ENCODE measurements around the gene SLC35E1. TPM values are rescaled to one million over a fixed set of nuclear protein-coding genes. Genes with fewer than 3 reads are reported as not detected.
"Not testable (repeated sequence)": the region's sequence is repeated elsewhere in the genome, so short reads cannot be mapped to it uniquely, and the experiment has no call there.

The SLC35E1 gene
- total RNA-seq, 1 experiment from 2014 or later: 36.3 TPM

GRCh38 chr19:16509141-16510061 is 62.8 kb downstream of the SLC35E1 start:
- no peaks in the 10 kb centered on the region for H3K27me3 ChIP-seq (replicated peaks; ENCODE audit: insufficient read depth, low read depth, low read length, poor library complexity)
- POLR2A ChIA-PET (ENCODE audit: low non-redundant PET): no interaction called here
- intact Hi-C loops (cut with micrococcal nuclease; ENCODE audit: unreplicated experiment): no loop called here

GRCh38 chr19:16508546-16508945 is 63.7 kb downstream of the SLC35E1 start:
- H3K27me3 ChIP-seq (replicated peaks; ENCODE audit: insufficient read depth, low read depth, low read length, poor library complexity): no peaks in the 10 kb centered on the region
- no peak overlapping the region for H3K27ac ChIP-seq (ENCODE audit: low read depth, low read length, poor library complexity, severe bottlenecking)
- TF ChIP-seq EZH2 (IDR thresholded peaks at IDR 0.05; ENCODE audit: borderline replicate concordance, low read depth, low read length, poor library complexity, severe bottlenecking): no peak
- no peak for TF ChIP-seq CTCF (conservative IDR thresholded peaks at IDR 0.05; ENCODE audit: low read depth, low read length)
- no peaks in the 10 kb centered on the region for H3K4me1 ChIP-seq (ENCODE audit: insufficient read depth, low read length, poor library complexity, severe bottlenecking)
- BruUV-seq (replicated peaks): no TSS peak
- ChIA-PET CTCF (no interaction called here), POLR2A (ENCODE audit: low non-redundant PET) (no interaction called here)
- H3K36me3 ChIP-seq (ENCODE audit: insufficient read depth, low read length, poor library complexity, severe bottlenecking): peaks cover 13% of the 10 kb centered on the region
- no peak for DNase-seq (ENCODE audit: low spot score)
- intact Hi-C loops (cut with micrococcal nuclease; ENCODE audit: unreplicated experiment): no loop called here
- H3K4me3 ChIP-seq (ENCODE audit: low read depth, low read length, poor library complexity, severe bottlenecking): no peak overlapping the region
- no peaks in the 10 kb centered on the region for H3K9me3 ChIP-seq (ENCODE audit: low read depth, low read length, poor library complexity, severe bottlenecking)

More at GRCh38 chr19:16509141-16510061, 62.8 kb downstream of the SLC35E1 start:
- H3K36me3 ChIP-seq (ENCODE audit: insufficient read depth, low read length, poor library complexity, severe bottlenecking): peaks cover 10% of the 10 kb centered on the region
- no peak overlapping the region for H3K4me3 ChIP-seq (ENCODE audit: low read depth, low read length, poor library complexity, severe bottlenecking)
- TF ChIP-seq EZH2 (IDR thresholded peaks at IDR 0.05; ENCODE audit: borderline replicate concordance, low read depth, low read length, poor library complexity, severe bottlenecking) (no peak), CTCF (conservative IDR thresholded peaks at IDR 0.05; ENCODE audit: low read depth, low read length) (no peak)
- DNase-seq (ENCODE audit: low spot score): no peak
- BruUV-seq (replicated peaks): no TSS peak
- no peak overlapping the region for H3K27ac ChIP-seq (ENCODE audit: low read depth, low read length, poor library complexity, severe bottlenecking)
- H3K9me3 ChIP-seq (ENCODE audit: low read depth, low read length, poor library complexity, severe bottlenecking): no peaks in the 10 kb centered on the region
- CTCF ChIA-PET: no interaction called here
- H3K4me1 ChIP-seq (ENCODE audit: insufficient read depth, low read length, poor library complexity, severe bottlenecking): no peaks in the 10 kb centered on the region

DNA sequence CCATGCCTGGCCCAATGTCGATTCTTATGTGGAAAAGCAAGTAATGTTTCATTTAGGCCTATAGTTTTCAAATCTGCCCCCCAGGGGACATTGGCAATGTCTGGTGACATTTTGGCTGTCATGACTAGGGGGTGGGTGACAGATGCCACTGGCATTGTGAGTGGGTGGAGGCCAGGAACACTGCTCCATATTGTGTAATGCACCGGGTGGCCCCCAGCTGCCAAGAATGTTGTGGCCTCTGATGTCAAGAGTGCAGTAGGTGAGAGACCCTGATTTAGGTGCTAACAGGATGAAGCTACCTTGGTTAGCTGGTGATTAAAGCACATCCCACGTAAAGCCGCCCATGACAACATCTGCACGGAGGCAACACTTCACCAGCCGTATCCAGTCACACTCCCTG is 65.3 kb downstream of the SLC35E1 start:
- intact Hi-C loops (cut with micrococcal nuclease; ENCODE audit: unreplicated experiment): no loop called here
- no TSS peak for BruUV-seq (replicated peaks)
- no peak for DNase-seq (ENCODE audit: low spot score)
- Histone ChIP-seq H3K36me3 (ENCODE audit: insufficient read depth, low read length, poor library complexity, severe bottlenecking) (peaks cover 10% of the 10 kb centered on the region), H3K4me3 (ENCODE audit: low read depth, low read length, poor library complexity, severe bottlenecking) (no peak overlapping the region), H3K27me3 (replicated peaks; ENCODE audit: insufficient read depth, low read depth, low read length, poor library complexity) (no peaks in the 10 kb centered on the region), H3K4me1 (ENCODE audit: insufficient read depth, low read length, poor library complexity, severe bottlenecking) (no peaks in the 10 kb centered on the region), H3K9me3 (ENCODE audit: low read depth, low read length, poor library complexity, severe bottlenecking) (no peaks in the 10 kb centered on the region), H3K27ac (ENCODE audit: low read depth, low read length, poor library complexity, severe bottlenecking) (no peak overlapping the region)
- CTCF ChIA-PET: no interaction called here
- no peak for TF ChIP-seq EZH2 (IDR thresholded peaks at IDR 0.05; ENCODE audit: borderline replicate concordance, low read depth, low read length, poor library complexity, severe bottlenecking)
- TF ChIP-seq CTCF (conservative IDR thresholded peaks at IDR 0.05; ENCODE audit: low read depth, low read length): no peak
- POLR2A ChIA-PET (ENCODE audit: low non-redundant PET): no interaction called here

DNA sequence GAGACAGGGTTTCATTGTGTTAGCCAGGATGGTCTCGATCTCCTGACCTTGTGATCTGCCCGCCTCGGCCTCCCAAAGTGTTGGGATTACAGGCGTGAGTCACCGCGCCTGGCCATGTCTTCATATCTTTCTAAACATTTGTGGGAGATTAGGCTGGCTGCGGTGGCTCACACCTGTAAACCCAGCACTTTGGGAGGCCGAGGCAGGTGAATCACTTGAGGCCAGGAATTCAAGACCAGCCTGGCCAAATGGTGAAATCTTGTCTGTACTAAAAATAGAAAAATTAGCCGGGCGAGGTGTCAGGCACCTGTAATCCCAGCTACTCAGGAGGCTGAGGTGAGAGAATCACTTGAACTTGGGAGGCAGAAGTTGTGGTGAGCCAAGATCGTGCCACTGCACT is 66.1 kb downstream of the SLC35E1 start:
- H3K36me3 ChIP-seq (ENCODE audit: insufficient read depth, low read length, poor library complexity, severe bottlenecking): peaks cover 11% of the 10 kb centered on the region

More for the DNA sequence above, 66.1 kb downstream of the SLC35E1 start:
- H3K4me3 ChIP-seq (ENCODE audit: low read depth, low read length, poor library complexity, severe bottlenecking); CTCF ChIA-PET; intact Hi-C loops (cut with micrococcal nuclease; ENCODE audit: unreplicated experiment); POLR2A ChIA-PET (ENCODE audit: low non-redundant PET); H3K9me3 ChIP-seq (ENCODE audit: low read depth, low read length, poor library complexity, severe bottlenecking); H3K4me1 ChIP-seq (ENCODE audit: insufficient read depth, low read length, poor library complexity, severe bottlenecking); BruUV-seq (replicated peaks); H3K27ac ChIP-seq (ENCODE audit: low read depth, low read length, poor library complexity, severe bottlenecking); DNase-seq (ENCODE audit: low spot score); H3K27me3 ChIP-seq (replicated peaks; ENCODE audit: insufficient read depth, low read depth, low read length, poor library complexity): not testable (repeated sequence)
